ENCODE data around the gene CSMD2. TPM values are rescaled to one million over a fixed set of nuclear protein-coding genes. Genes with fewer than 3 reads are reported as not detected.

The CSMD2 gene
- total RNA-seq, 1 experiment from 2014 or later: 0.22 TPM

GRCh38 chr1:33636209-33636608 lies 528.8 kb downstream of the CSMD2 start:
- Histone ChIP-seq H3K4me2 (ENCODE audit: low read length) (no peak overlapping the region), H3K27ac (ENCODE audit: low read depth, low read length) (no peak overlapping the region), H2AFZ (ENCODE audit: low read depth, low read length, poor library complexity, severe bottlenecking) (no peak overlapping the region), H3K4me3 (replicated peaks in 1 of 2; ENCODE audit: low read depth in 1 of 2, low read length in 2 of 2) (no peak overlapping the region), H3K4me1 (ENCODE audit: control insufficient read depth in 1 of 2, insufficient read depth in 2 of 2, low read length in 2 of 2) (peaks cover 0 to 12% of the 10 kb centered on the region in 2 experiments; a peak in 2 of 4 replicates), H3K79me2 (ENCODE audit: insufficient read depth, low read length) (no peaks in the 10 kb centered on the region), H3K9ac (ENCODE audit: low read length) (no peak overlapping the region), H3K9me2 (ENCODE audit: insufficient read depth) (no peaks in the 10 kb centered on the region), H3K27me3 (ENCODE audit: insufficient read depth, low read length) (peaks cover 12% of the 10 kb centered on the region; the same call in 1 of the 2 replicates), H4K20me1 (ENCODE audit: insufficient read depth) (no peaks in the 10 kb centered on the region), H3K9me3 (ENCODE audit: control insufficient read depth in 1 of 2, insufficient read depth in 1 of 2, low read depth in 1 of 2, low read length in 2 of 2) (no peaks in the 10 kb centered on the region), H3K36me3 (ENCODE audit: control insufficient read depth in 1 of 2, insufficient read depth in 2 of 2, low read length in 2 of 2) (no peaks in the 10 kb centered on the region)
- ChIA-PET CTCF (no interaction called here), RAD21 (ENCODE audit: low non-redundant PET in 1 of 2, low total read pairs in 2 of 2, uncharacterized antibody in 2 of 2, unreplicated experiment in 2 of 2) (no interaction called here), POLR2A (no interaction called here)
- TF ChIP-seq FOSL1 (IDR thresholded peaks at IDR 0.05; ENCODE audit: low read depth): no peak
- TF ChIP-seq, protein P1, sequence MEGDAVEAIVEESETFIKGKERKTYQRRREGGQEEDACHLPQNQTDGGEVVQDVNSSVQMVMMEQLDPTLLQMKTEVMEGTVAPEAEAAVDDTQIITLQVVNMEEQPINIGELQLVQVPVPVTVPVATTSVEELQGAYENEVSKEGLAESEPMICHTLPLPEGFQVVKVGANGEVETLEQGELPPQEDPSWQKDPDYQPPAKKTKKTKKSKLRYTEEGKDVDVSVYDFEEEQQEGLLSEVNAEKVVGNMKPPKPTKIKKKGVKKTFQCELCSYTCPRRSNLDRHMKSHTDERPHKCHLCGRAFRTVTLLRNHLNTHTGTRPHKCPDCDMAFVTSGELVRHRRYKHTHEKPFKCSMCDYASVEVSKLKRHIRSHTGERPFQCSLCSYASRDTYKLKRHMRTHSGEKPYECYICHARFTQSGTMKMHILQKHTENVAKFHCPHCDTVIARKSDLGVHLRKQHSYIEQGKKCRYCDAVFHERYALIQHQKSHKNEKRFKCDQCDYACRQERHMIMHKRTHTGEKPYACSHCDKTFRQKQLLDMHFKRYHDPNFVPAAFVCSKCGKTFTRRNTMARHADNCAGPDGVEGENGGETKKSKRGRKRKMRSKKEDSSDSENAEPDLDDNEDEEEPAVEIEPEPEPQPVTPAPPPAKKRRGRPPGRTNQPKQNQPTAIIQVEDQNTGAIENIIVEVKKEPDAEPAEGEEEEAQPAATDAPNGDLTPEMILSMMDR (IDR thresholded peaks at IDR 0.05 in 2 of 3, conservative IDR thresholded peaks at IDR 0.05 in 1 of 3; ENCODE audit: borderline replicate concordance in 1 of 3, insufficient read depth in 1 of 3, low read depth in 2 of 3, low read length in 2 of 3): no peak
- no peak for TF ChIP-seq TCF7L2 (IDR thresholded peaks at IDR 0.05; ENCODE audit: borderline replicate concordance, extremely low read depth, insufficient read depth, insufficient read length)
- TF ChIP-seq, protein P2, sequence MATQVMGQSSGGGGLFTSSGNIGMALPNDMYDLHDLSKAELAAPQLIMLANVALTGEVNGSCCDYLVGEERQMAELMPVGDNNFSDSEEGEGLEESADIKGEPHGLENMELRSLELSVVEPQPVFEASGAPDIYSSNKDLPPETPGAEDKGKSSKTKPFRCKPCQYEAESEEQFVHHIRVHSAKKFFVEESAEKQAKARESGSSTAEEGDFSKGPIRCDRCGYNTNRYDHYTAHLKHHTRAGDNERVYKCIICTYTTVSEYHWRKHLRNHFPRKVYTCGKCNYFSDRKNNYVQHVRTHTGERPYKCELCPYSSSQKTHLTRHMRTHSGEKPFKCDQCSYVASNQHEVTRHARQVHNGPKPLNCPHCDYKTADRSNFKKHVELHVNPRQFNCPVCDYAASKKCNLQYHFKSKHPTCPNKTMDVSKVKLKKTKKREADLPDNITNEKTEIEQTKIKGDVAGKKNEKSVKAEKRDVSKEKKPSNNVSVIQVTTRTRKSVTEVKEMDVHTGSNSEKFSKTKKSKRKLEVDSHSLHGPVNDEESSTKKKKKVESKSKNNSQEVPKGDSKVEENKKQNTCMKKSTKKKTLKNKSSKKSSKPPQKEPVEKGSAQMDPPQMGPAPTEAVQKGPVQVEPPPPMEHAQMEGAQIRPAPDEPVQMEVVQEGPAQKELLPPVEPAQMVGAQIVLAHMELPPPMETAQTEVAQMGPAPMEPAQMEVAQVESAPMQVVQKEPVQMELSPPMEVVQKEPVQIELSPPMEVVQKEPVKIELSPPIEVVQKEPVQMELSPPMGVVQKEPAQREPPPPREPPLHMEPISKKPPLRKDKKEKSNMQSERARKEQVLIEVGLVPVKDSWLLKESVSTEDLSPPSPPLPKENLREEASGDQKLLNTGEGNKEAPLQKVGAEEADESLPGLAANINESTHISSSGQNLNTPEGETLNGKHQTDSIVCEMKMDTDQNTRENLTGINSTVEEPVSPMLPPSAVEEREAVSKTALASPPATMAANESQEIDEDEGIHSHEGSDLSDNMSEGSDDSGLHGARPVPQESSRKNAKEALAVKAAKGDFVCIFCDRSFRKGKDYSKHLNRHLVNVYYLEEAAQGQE (IDR thresholded peaks at IDR 0.05; ENCODE audit: low read depth): no peak
- TF ChIP-seq MAX (IDR thresholded peaks at IDR 0.05): no peak
- TF ChIP-seq SRF (IDR thresholded peaks at IDR 0.05; ENCODE audit: low read depth): no peak
- no peak for TF ChIP-seq POLR2A (IDR thresholded peaks at IDR 0.05; ENCODE audit: borderline replicate concordance, extremely low read depth, insufficient read depth, insufficient read length)
- TF ChIP-seq ZFX (IDR thresholded peaks at IDR 0.05): no peak
- TF ChIP-seq EGR1 (IDR thresholded peaks at IDR 0.05; ENCODE audit: low read depth): no peak
- TF ChIP-seq EZH2phosphoT487 (IDR thresholded peaks at IDR 0.05; ENCODE audit: borderline replicate concordance): no peak
- no peak for TF ChIP-seq ELF1 (IDR thresholded peaks at IDR 0.05; ENCODE audit: borderline replicate concordance, low read depth)
- no peak for TF ChIP-seq ZNF274 (IDR thresholded peaks at IDR 0.05; ENCODE audit: low read depth, low read length)
- TF ChIP-seq JUND (IDR thresholded peaks at IDR 0.05): no peak
- no peak for TF ChIP-seq EZH2 (IDR thresholded peaks at IDR 0.05)
- TF ChIP-seq CBX3 (IDR thresholded peaks at IDR 0.05; ENCODE audit: low read depth): no peak
- no peak for TF ChIP-seq YY1 (IDR thresholded peaks at IDR 0.05; ENCODE audit: extremely low read depth, insufficient replicate concordance, low read depth, low read length)
- BruUV-seq (replicated peaks): no TSS peak
- intact Hi-C loops (cut with micrococcal nuclease): no loop called here
- DNase-seq (ENCODE audit: low read depth, low spot score) (no peak), ATAC-seq (no peak)
